AG04449 (cell line): Measurements from ENCODE around the gene SH3YL1.

Experiments
- CTCF ChIA-PET: fragments of 350-600 bp; formaldehyde crosslinking; extraction: SDS; loops from one replicate; lab custom pipeline; 2021; ENCODE audit warnings: antibody characterized with exemption; lab: Yijun Ruan, JAX
- POLR2A ChIA-PET: fragments of 400-600, 350-600 bp; formaldehyde crosslinking; extraction: SDS; loops from one replicate; lab custom pipeline; 2020; ENCODE audit warnings: antibody characterized with exemption, inconsistent platforms; lab: Yijun Ruan, JAX
- DNase-seq: peaks from one replicate; pipeline ENCODE4 v3.0.0-alpha.2; 2010; ENCODE audit warnings: low read depth, low spot score
- H3K4me3 ChIP-seq: 2 replicates; pipeline ENCODE4 v1.5.1; 2011; ENCODE audit warnings: low read depth, mild to moderate bottlenecking, control low read depth, low read length
- TF ChIP-seq, protein P1 (sequence below): IDR thresholded peaks from one replicate; pipeline ENCODE4 v1.5.1; 2011; ENCODE audit warnings: mild to moderate bottlenecking, moderate library complexity, low read length, control low read depth, inconsistent platforms; ENCODE audit not compliant: insufficient read depth; ENCODE audit errors: missing control alignments

SH3YL1 gene

DNA sequence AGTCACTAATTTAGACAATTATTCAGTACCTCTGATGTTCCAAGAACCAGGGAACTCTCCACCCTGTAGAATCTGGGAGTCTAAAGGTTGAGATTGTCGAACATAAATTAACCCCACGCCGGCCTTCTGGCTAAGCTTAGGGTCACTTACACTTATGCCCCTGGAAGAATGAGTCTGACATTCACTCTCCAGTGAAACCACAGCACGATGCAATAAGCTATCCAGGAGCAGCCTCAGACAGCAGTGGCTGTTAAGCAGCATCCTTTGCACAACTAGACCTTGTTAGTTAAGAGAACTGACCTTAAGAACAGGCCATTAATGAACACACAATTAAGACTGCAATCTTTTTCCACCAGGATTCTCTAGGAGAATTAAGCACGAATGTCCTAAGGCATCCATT lies 25.0 kb downstream of the SH3YL1 start:
- TF ChIP-seq, protein P1, sequence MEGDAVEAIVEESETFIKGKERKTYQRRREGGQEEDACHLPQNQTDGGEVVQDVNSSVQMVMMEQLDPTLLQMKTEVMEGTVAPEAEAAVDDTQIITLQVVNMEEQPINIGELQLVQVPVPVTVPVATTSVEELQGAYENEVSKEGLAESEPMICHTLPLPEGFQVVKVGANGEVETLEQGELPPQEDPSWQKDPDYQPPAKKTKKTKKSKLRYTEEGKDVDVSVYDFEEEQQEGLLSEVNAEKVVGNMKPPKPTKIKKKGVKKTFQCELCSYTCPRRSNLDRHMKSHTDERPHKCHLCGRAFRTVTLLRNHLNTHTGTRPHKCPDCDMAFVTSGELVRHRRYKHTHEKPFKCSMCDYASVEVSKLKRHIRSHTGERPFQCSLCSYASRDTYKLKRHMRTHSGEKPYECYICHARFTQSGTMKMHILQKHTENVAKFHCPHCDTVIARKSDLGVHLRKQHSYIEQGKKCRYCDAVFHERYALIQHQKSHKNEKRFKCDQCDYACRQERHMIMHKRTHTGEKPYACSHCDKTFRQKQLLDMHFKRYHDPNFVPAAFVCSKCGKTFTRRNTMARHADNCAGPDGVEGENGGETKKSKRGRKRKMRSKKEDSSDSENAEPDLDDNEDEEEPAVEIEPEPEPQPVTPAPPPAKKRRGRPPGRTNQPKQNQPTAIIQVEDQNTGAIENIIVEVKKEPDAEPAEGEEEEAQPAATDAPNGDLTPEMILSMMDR, result no peak
- DNase-seq, result no peak
- ChIA-PET POLR2A (no interaction called here), CTCF (interaction anchor here (1.0 to 1.6 kb wide), 2 partner anchors 8 to 51 kb away, joined by 4 to 7 read pairs; no protein-coding TSS in a partner anchor)
- H3K4me3 ChIP-seq, result no peak overlapping the region

DNA sequence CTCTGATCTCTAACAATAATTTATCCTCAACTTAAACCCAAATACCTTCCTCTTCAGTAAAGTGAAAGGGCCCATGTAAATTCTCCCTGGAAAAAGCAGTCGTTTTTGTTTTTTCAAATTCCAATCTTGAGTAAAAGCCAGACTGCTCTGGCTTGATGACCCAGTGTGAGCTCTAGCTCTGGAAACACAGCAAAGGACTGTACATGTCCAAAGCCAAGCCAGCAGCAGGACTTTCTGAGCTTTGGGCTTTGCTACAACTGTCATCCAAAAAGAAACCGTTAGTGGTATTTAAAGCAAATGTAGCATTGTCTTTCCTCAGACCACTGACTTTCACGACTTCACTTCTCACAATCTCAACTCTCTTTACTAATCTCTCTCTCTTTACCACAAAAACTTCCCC lies 25.4 kb downstream of the SH3YL1 start:
- no peak for DNase-seq
- POLR2A ChIA-PET, result no interaction called here
- TF ChIP-seq, protein P1, result no peak
- no peak overlapping the region for H3K4me3 ChIP-seq
- CTCF ChIA-PET, result interaction anchor here (1.0 to 1.6 kb wide), 2 partner anchors 8 to 52 kb away, joined by 4 to 7 read pairs; no protein-coding TSS in a partner anchor

DNA sequence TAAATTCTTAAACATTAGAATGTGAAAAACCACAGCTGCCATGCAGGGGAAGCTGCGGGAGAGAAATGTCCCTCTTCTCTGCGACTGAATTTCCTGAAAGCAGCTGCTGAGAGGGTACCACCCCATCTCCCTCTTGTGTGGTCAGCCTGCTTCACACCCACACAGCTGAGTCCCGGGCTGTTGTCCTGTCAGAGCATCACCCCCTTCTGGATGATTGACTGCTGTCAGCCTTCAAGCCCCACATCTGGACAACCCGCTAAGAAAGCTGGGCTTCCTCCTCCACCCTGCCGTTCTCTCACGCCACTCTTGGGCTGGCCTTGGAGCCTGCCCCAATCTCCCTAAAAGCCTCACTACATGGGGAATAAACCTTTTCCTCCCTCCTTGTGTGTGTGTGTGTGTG lies 26.0 kb downstream of the SH3YL1 start:
- TF ChIP-seq, protein P1, result no peak
- CTCF ChIA-PET, result interaction anchor here (1.5 to 1.6 kb wide), 2 partner anchors 9 kb away, joined by 7 to 10 read pairs; no protein-coding TSS in a partner anchor
- no peak for DNase-seq
- no peak overlapping the region for H3K4me3 ChIP-seq
- POLR2A ChIA-PET, result no interaction called here

DNA sequence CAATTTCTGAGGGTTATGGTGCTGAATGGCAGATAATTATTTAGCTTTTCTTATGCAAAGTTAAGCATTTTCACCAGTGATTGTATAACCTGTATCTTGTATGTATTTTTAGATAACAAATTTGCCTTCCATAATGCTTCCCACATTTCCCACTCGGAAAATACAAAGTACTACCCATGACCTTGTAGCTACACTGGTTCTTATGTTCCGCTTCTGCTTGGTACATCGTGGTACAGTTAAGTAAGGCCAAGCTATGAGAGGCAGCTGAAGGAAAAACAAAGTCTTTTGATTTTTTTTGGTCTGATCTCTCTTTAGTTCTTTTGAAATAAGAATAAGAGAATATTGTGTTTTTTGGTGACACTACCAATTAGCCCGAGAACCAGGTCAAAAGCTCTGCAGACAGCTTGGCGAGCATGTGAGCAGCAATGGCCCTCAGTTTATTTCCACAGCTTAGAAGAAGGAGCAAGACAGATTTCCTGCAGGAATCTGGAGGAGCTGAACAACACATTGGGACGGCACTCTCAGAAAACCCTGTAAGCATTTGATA lies 26.8 kb downstream of the SH3YL1 start:
- DNase-seq, result no peak
- POLR2A ChIA-PET, result no interaction called here
- TF ChIP-seq, protein P1, result no peak
- H3K4me3 ChIP-seq, result no peak overlapping the region
- CTCF ChIA-PET, result interaction anchor here (0.9 to 1.5 kb wide), 4 partner anchors 8 to 1314 kb away, joined by 3 to 10 read pairs (median 4); no protein-coding TSS in a partner anchor

DNA sequence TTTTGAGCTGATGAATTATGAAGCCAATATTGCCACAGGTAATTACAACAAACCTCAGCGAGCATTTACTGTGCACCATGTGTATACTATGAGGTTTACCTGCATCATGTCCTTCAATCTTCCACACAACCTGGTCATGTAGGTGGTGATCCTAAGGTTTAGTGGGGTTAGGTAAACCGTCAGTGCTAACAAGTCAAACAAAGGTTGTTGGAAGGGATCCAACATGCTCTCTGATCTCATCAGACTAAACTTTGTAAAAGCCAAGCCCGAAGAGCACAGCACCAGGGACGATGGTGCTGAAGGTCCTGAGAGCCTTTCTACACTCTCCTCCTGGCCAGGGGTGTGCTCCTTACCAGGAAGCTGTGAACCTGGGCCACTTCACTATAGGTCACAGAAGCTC lies 29.4 kb downstream of the SH3YL1 start:
- H3K4me3 ChIP-seq, result no peak overlapping the region
- DNase-seq, result no peak
- ChIA-PET POLR2A (interaction anchor here (0.7 kb wide), 1 partner anchor 650 kb away, joined by 3 read pairs; no protein-coding TSS in a partner anchor), CTCF (no interaction called here)
- TF ChIP-seq, protein P1, result no peak

DNA sequence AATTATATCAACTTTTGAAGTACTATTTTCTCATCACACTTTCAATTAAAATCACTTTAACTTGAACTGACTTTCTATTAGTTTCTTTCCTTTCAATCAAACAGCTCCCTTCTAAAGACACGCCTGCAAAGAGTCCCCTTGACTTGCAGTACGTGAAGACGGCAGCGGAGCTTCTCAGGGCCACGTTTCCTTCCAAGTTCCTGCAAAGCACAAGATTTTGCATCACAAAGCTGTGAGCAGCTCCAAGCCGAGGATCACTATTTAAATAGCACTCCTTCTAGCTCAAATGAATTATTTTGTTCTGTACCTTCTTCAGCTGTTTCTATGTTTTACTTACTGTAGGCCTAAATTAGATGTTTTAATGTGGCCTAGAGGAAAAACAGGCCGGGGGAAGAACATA lies 30.8 kb downstream of the SH3YL1 start:
- ChIA-PET POLR2A (no interaction called here), CTCF (interaction anchor here (1.5 kb wide), 1 partner anchor 14 kb away, joined by 5 read pairs; no protein-coding TSS in a partner anchor)
- DNase-seq, result no peak
- TF ChIP-seq, protein P1, result no peak
- H3K4me3 ChIP-seq, result no peak overlapping the region
